GM18868 (cell line): ENCODE data around the gene SFTPA2.
"Not testable (repeated sequence)": the region's sequence is repeated elsewhere in the genome, so short reads cannot be mapped to it uniquely, and the experiment has no call there.

Experiments used
- ATAC-seq: cut with Tn5 transposase; IDR thresholded peaks from one replicate; pipeline ENCODE4 v1.9.1; 2021; ENCODE audit warnings: mild to moderate bottlenecking, moderate library complexity; ENCODE audit not compliant: unreplicated experiment

SFTPA2 gene

DNA sequence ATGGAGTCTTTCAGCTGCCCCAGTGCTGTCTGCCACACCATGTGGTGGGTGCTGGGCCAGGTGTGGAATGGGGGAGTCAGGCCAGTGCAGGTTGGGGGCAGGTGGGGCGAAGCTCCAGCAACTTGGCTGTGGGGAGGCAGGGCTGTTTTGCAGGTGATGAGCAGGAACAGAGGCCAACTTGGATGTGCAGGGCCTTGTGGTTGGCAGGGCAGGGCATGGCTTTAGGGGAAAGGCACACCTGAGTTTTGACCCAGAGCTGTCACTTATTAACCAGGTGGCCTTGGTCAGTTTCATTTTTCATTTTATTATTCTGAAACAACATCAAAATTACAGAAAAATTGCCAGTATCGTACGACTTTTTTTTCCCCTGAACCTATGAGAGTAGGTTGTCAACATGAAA lies 1.1 kb upstream of the SFTPA2 start:
- no peak for ATAC-seq

- no peak for ATAC-seq
Observed at GRCh38 chr10:79559726-79560125, 481 bp downstream of the SFTPA2 start.

- ATAC-seq = not testable (repeated sequence)
Observed at GRCh38 chr10:79556961-79557360, 3.2 kb downstream of the SFTPA2 start.

GRCh38 chr10:79555354-79556309 lies 4.6 kb downstream of the SFTPA2 start:
- ATAC-seq = no peak

- no peak for ATAC-seq
Observed at GRCh38 chr10:79552143-79552542, 8.1 kb downstream of the SFTPA2 start.

DNA sequence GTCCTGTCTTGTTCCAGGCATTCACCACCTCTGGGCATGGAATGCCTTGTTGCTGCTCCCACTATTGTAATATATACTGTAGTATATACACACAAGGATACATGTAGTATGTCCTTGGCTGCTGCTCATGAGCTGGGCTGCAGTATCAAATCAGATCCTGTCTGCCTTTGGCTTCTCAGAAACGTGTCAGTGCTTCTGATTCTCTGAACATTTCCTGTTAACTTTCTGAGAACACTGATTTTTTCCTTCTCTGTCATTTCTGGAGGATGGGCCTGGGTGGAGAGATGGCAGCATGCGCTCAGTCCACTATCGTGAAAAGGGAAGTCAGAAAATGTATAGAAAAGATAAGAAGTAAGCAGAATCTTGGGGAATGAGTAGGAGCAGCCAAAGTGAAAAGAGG lies 12.2 kb downstream of the SFTPA2 start:
- no peak for ATAC-seq

GRCh38 chr10:79547128-79547527 lies 13.1 kb downstream of the SFTPA2 start:
- not testable (repeated sequence) for ATAC-seq

GRCh38 chr10:79544926-79545659 lies 15.1 kb downstream of the SFTPA2 start:
- not testable (repeated sequence) for ATAC-seq

- not testable (repeated sequence) for ATAC-seq
Observed at GRCh38 chr10:79544408-79544807, 15.8 kb downstream of the SFTPA2 start.

GRCh38 chr10:79542626-79543025 lies 17.6 kb downstream of the SFTPA2 start:
- ATAC-seq = no peak

- ATAC-seq = peak; percentile 97
Observed at GRCh38 chr10:79540930-79541329, 19.3 kb downstream of the SFTPA2 start.

DNA sequence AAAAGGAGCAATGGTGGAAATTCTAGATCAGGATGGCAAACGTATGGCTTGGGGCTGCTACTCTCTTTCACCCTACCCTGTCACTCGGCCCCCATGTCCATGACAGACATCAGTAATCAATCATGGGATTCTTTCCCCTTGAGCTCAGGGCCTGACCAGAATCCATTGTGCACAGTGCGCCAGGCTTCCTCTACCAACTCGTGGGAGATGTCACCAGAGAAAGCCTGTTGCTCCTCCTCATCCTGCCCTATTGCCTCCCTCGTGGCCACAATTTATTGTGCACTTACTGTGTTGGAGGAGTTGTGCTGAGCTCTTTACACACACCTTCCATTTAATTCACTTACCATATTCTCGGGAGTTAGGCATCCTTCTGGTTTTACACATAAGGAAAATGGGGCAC lies 21.9 kb downstream of the SFTPA2 start:
- ATAC-seq = not testable (repeated sequence)

GRCh38 chr10:79533903-79534175 lies 26.4 kb downstream of the SFTPA2 start:
- ATAC-seq = not testable (repeated sequence)

- peak; percentile 45 for ATAC-seq
Observed at GRCh38 chr10:79533142-79533902, 26.9 kb downstream of the SFTPA2 start.

GRCh38 chr10:79528261-79528660 lies 31.9 kb downstream of the SFTPA2 start:
- not testable (repeated sequence) for ATAC-seq

- peak; percentile 97 for ATAC-seq
Observed at GRCh38 chr10:79525049-79525710, 35.0 kb downstream of the SFTPA2 start.

DNA sequence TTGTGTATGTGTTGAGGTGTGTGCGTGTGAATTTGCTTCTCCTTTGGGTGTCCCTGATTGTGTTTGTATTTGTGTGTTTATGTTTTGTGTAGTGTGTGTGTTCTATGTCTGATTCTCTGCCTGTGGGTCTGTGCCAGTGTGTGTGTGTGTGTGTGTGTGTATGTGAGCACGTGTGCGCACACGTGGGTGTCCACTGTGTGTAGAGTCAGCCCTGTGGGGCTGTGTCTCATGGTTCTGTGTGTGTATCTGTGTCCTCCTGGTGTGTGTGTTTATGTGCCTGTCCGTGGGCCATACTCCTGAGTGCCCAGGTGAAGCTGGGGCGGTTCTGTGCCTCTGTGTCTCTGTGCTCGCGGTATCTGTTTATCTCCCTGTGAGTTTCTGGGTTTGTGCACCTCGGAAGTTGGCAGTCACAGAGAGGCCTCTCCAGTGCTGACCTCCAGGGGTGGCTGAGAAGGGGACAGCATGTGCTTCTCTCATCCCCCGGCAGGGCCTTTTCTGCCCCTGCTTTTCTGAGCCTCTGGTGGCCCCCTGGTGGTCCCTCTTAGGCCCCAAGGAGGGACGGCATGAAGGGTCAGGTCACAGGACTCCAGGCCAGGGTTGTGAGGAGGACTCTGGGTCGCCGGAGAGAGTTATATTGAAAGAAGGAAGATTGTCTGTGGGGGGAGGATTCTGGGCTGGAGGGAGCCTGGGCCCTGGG lies 36.9 kb downstream of the SFTPA2 start:
- ATAC-seq = not testable (repeated sequence)

- not testable (repeated sequence) for ATAC-seq
Observed at GRCh38 chr10:79522464-79522863, 37.7 kb downstream of the SFTPA2 start.

- ATAC-seq = not testable (repeated sequence)
Observed at GRCh38 chr10:79521751-79522150, 38.5 kb downstream of the SFTPA2 start.

GRCh38 chr10:79517567-79517966 lies 42.6 kb downstream of the SFTPA2 start:
- not testable (repeated sequence) for ATAC-seq
